ENCODE measurements around the gene MSRB2.

MSRB2 gene

DNA sequence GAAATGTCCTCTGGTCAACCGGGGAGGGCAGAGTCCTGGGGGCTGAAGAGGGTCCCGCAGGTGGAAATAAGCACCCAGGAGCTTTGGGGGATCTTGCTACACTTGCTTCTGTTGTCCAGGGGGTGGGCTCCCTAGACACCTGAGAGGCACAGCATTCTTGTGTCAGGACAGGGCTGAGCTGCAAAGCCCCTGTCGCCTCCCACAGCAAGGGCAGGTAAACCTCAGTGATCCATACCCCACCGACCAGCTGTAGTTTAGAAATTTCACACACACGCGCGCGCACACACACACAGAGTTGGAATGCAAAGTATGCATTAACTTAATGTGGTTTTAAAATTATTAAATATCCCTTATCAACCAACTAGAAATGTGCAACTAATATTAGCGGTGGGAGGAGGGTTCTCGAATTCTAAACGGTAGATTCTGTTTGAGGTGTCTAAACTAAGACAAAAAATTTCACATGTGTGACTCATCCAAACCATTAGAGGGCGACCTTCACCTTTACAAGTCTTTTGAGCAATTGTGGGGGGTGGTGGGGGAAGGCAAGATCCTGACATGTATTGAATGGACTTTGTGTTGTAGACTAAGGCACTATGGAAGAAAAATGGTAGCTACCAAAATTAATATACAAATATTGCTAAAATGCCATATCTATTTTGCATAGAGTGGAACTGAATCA, 62.5 kb downstream of the MSRB2 start:
- ATAC-seq: peak; percentile 84
- no peak for TF ChIP-seq ZNF70 (CRISPR knock-in tag; IDR thresholded peaks at IDR 0.05)
- no peak for TF ChIP-seq OSR1 (CRISPR knock-in tag; IDR thresholded peaks at IDR 0.05)
- no peak for TF ChIP-seq ESRRG (CRISPR knock-in tag; IDR thresholded peaks at IDR 0.05)
- no peak for TF ChIP-seq SNAI2 (CRISPR knock-in tag; IDR thresholded peaks at IDR 0.05)
- TF ChIP-seq GLIS3 (CRISPR knock-in tag; IDR thresholded peaks at IDR 0.05): no peak
- no peak for TF ChIP-seq ISL1 (CRISPR knock-in tag; IDR thresholded peaks at IDR 0.05)
- TF ChIP-seq ZFP30 (CRISPR knock-in tag; IDR thresholded peaks at IDR 0.05): no peak
- TF ChIP-seq, protein P1, sequence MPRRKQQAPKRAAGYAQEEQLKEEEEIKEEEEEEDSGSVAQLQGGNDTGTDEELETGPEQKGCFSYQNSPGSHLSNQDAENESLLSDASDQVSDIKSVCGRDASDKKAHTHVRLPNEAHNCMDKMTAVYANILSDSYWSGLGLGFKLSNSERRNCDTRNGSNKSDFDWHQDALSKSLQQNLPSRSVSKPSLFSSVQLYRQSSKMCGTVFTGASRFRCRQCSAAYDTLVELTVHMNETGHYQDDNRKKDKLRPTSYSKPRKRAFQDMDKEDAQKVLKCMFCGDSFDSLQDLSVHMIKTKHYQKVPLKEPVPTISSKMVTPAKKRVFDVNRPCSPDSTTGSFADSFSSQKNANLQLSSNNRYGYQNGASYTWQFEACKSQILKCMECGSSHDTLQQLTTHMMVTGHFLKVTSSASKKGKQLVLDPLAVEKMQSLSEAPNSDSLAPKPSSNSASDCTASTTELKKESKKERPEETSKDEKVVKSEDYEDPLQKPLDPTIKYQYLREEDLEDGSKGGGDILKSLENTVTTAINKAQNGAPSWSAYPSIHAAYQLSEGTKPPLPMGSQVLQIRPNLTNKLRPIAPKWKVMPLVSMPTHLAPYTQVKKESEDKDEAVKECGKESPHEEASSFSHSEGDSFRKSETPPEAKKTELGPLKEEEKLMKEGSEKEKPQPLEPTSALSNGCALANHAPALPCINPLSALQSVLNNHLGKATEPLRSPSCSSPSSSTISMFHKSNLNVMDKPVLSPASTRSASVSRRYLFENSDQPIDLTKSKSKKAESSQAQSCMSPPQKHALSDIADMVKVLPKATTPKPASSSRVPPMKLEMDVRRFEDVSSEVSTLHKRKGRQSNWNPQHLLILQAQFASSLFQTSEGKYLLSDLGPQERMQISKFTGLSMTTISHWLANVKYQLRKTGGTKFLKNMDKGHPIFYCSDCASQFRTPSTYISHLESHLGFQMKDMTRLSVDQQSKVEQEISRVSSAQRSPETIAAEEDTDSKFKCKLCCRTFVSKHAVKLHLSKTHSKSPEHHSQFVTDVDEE (CRISPR knock-in tag; IDR thresholded peaks at IDR 0.05): no peak
- no peak for TF ChIP-seq TCF4 (CRISPR knock-in tag; IDR thresholded peaks at IDR 0.05; ENCODE audit: borderline replicate concordance)
- no peak for TF ChIP-seq ZNF565 (CRISPR knock-in tag; conservative IDR thresholded peaks at IDR 0.05; ENCODE audit: low read depth)
- no peak for TF ChIP-seq TOX (CRISPR knock-in tag; IDR thresholded peaks at IDR 0.05; ENCODE audit: borderline replicate concordance)
- no peak for TF ChIP-seq CSDC2 (CRISPR knock-in tag; IDR thresholded peaks at IDR 0.05)
- no peak for TF ChIP-seq PPARA (CRISPR knock-in tag; IDR thresholded peaks at IDR 0.05; ENCODE audit: borderline replicate concordance)
- no peak for TF ChIP-seq ARNTL (CRISPR knock-in tag; IDR thresholded peaks at IDR 0.05; ENCODE audit: borderline replicate concordance, low read depth)
- TF ChIP-seq CREB5 (CRISPR knock-in tag; IDR thresholded peaks at IDR 0.05; ENCODE audit: low read depth): no peak
- no peak for TF ChIP-seq CSRNP3 (CRISPR knock-in tag; IDR thresholded peaks at IDR 0.05)

GRCh38 chr10:23158370-23158769, 63.0 kb downstream of the MSRB2 start:
- peak; percentile 95 for ATAC-seq
- TF ChIP-seq ZNF8 (CRISPR knock-in tag; IDR thresholded peaks at IDR 0.05) (no peak), CSRNP3 (CRISPR knock-in tag; IDR thresholded peaks at IDR 0.05) (no peak), ZFP30 (CRISPR knock-in tag; IDR thresholded peaks at IDR 0.05) (no peak), CSDC2 (CRISPR knock-in tag; IDR thresholded peaks at IDR 0.05) (no peak), ZNF70 (CRISPR knock-in tag; IDR thresholded peaks at IDR 0.05) (no peak), OSR1 (CRISPR knock-in tag; IDR thresholded peaks at IDR 0.05) (no peak), RARB (CRISPR knock-in tag; IDR thresholded peaks at IDR 0.05) (no peak), ZNF565 (CRISPR knock-in tag; conservative IDR thresholded peaks at IDR 0.05; ENCODE audit: low read depth) (no peak), PPARA (CRISPR knock-in tag; IDR thresholded peaks at IDR 0.05; ENCODE audit: borderline replicate concordance) (no peak), ARNTL (CRISPR knock-in tag; IDR thresholded peaks at IDR 0.05; ENCODE audit: borderline replicate concordance, low read depth) (no peak), ZFP3 (CRISPR knock-in tag; IDR thresholded peaks at IDR 0.05) (no peak), ZC3H10 (CRISPR knock-in tag; IDR thresholded peaks at IDR 0.05) (no peak), BACH2 (CRISPR knock-in tag; IDR thresholded peaks at IDR 0.05; ENCODE audit: borderline replicate concordance) (no peak), TOX (CRISPR knock-in tag; IDR thresholded peaks at IDR 0.05; ENCODE audit: borderline replicate concordance) (no peak)
- TF ChIP-seq, protein P1 (CRISPR knock-in tag; IDR thresholded peaks at IDR 0.05): no peak

Data from SK-N-SH treated with all-trans-retinoic acid at 6 μM for 48 hours (cell line).